C4-2B (cell line): ENCODE results near the gene TRAF1.

Experiments used
- CTCF ChIP-seq: fragments of 450-650 bp; conservative IDR thresholded peaks from 2 replicates; pipeline ENCODE4 v1.5.1; 2017; ENCODE audit warnings: mild to moderate bottlenecking
- ZFX ChIP-seq: fragments of 450-650 bp; IDR thresholded peaks from 2 replicates; pipeline ENCODE4 v1.6.1; 2017

- no peak for TF ChIP-seq CTCF
- no peak for TF ChIP-seq ZFX
These were observed 70.5 kb downstream of the TRAF1 start for GRCh38 chr9:120855827-120856670.
